ENCODE data around the gene MSMP.
A peak's percentile ranks its signal among the peaks of the same experiment; 100 is the strongest.

MSMP gene

DNA sequence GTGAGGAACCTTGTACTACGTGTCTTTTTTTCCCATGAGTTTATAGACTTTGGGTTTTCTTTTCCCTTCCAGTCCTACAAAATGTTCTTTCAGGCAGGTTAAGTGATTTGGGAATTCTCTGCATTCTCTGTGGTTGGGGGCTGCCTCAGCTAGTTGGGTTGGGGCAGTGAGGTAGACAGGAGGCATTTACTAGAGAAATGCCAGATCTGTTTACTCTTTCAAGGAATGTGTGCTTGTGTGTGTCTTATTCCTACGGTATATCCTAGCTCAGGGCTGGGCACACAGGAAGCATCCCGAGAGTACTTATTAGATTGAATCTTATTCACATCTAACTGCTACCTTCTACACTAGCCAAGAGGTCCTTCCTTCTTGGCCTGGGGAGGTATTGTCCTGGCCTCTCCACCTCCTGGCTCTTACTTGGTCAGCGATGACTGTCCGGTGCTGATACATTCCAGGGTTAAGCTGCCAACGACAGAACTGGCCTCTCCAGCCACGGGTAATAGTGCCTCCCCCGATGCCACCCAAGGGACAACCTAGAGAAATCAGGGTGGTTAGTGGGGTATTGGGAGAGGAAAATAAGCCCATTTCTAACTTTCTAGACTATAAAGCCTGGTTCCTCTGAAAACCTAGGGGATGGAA is 10.1 kb downstream of the MSMP start:
- no peak for DNase-seq (ENCODE audit: low read depth in 2 of 2)

DNA sequence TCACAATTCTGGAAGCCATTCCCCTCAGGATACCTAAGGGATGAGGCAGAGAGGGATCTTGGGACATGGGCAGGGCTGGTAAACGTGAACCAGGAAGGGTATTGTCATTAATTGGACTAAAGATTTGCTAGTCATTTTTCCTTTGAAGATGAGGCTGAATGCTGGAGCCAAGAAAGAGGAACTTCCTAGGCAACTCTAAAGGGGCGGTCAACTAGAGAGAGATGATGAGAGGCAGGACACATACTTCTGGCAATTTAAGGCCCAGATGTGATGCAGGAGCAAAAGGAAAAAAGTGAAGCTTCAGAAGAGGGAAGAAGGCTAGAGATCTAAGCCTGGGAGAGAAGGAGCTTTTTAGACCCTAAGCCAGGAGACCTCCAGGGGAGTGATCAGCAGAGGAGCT is 10.6 kb downstream of the MSMP start:
- no peak for DNase-seq (ENCODE audit: low read depth in 2 of 2)

- no peak for DNase-seq (ENCODE audit: low read depth in 2 of 2)
Observed at GRCh38 chr9:35741740-35742139, 12.3 kb downstream of the MSMP start.

- no peak for DNase-seq (ENCODE audit: low read depth in 2 of 2)
Observed at GRCh38 chr9:35740243-35740642, 13.8 kb downstream of the MSMP start.

DNA sequence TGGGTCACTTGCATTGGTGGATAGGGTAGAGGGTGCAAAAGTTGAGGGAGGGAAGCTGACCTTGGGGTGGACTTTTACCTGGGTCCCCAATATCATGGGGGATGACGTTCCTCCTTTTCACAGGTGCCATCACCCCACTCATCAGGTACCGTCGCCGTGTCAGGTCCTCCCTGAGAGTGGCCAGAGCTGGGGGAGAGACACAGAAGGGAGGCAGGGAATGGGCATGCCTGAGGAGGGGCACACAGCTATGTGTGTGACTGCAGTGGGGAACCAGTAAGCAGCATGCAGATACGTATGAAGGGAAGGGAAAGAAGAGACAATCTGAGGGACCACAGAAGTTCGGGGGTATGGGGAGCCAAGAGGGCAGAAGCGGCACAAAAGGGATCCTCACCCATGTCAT is 15.2 kb downstream of the MSMP start:
- DNase-seq (ENCODE audit: low read depth in 2 of 2) = no peak

DNA sequence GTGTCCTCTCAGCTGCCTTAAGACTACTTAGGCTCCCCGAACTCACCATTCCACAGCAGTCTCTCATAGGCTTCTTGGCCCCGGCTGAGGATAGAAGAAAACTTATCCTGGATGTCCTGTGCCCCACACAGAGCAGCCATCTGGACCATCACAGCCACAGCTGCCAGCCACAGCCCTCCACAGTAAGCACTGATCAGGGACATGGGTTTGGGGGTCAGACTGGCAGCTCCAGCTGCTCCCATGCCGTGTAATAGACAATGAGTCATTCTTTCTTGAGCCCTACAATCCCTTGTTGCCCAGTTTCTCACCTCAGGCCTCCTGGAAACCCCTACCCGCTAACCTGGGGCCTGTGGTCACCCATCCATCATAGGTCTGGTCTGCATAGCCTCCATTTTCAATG is 15.9 kb downstream of the MSMP start:
- DNase-seq (ENCODE audit: low read depth in 2 of 2) = no peak

DNA sequence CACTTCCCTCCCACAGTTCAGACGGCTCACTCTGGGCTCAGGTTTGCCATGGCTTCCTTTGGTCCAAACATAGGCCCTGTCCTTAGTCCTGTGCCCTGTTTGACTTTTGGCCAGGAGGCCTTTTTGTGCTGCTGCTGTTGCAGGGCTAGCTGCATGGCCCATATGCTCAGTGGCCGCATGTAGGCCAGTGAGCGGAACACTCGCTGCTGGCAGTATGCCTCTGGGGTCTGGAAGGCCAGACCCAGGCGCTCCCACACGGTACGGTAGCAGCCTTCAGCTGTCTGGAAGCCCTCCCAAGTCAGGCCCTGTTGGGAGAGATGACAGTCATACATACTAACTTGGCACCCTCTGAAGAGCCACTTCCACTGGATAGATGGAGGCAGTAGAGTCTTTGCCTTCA is 16.9 kb downstream of the MSMP start:
- DNase-seq (ENCODE audit: low read depth in 2 of 2) = no peak

DNA sequence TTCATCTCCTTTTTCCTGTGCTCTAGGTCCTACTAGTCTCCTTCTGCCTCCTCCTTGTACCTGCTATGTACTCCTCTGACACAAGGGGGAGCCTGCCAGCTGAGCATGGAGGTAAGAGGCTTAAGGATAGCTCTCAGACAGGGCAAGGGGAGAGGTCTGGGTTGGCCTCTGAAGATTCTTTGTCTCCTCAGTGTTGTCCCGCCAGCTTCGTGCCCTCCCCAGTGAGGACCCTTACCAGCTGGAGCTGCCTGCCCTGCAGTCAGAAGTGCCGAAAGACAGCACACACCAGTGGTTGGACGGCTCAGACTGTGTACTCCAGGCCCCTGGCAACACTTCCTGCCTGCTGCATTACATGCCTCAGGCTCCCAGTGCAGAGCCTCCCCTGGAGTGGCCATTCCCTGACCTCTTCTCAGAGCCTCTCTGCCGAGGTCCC is 17.9 kb downstream of the MSMP start:
- no peak for DNase-seq (ENCODE audit: low read depth in 2 of 2)

- no peak for DNase-seq (ENCODE audit: low read depth in 2 of 2)
Observed at GRCh38 chr9:35734096-35734495, 20.0 kb downstream of the MSMP start.

- no peak for DNase-seq (ENCODE audit: low read depth in 2 of 2)
Observed at GRCh38 chr9:35732800-35733541, 21.1 kb downstream of the MSMP start.

- peak; percentile 89 to 94 for DNase-seq (ENCODE audit: low read depth in 2 of 2)
Observed at GRCh38 chr9:35732185-35732799, 21.8 kb downstream of the MSMP start, which contains the start of the genes CREB3 and TLN1. TSS of gene CREB3 (plus strand) at chr9:35732666. CDS start at chr9:35732773, 107 bp downstream. TSS of gene TLN1 (minus strand) at chr9:35732195. CDS start at chr9:35725694, 6,501 bp downstream.

GRCh38 chr9:35731415-35732184 is 22.5 kb downstream of the MSMP start:
- DNase-seq (ENCODE audit: low read depth in 2 of 2) = no peak

DNA sequence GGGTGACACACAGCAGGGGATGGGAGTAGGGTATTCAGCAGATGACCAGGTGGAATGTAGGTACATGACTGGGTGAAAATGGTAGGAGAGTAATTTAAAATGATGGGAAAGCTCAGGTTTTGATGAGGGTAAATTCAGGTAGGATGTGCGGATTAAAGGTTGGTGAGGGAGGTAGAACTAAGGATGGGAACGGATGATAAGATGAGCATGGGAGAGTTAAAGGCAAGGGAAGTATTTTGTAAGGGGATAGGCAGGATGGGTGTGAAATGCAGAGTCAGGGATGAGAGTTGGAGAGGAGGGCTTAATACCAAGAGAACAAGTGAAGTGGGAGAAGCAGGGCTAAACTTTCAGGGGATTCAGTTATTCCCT is 23.6 kb downstream of the MSMP start:
- DNase-seq (ENCODE audit: low read depth in 2 of 2) = no peak

- DNase-seq (ENCODE audit: low read depth in 2 of 2) = no peak
Observed at GRCh38 chr9:35729700-35730485, 24.2 kb downstream of the MSMP start.

DNA sequence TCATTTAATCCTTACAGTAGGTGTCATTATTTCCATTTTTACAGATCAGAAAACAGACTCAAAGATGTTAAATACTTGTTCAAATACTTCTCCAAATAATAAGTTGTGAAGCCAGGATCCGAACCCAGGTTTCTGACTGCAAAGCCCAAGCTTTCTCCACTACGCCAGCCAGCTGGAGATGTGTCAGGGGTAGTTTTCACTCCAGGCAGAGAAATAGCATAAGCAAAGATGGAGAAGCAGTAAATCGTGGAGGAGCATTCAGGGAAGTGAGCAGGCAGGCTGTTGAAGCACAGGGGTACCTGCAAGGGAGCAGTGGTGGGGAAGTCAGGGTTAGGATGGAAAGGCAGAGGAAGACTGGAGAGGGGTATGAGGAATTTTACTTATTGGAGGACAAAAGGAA is 25.0 kb downstream of the MSMP start:
- DNase-seq (ENCODE audit: low read depth in 2 of 2) = no peak

- no peak for DNase-seq (ENCODE audit: low read depth in 2 of 2)
Observed at GRCh38 chr9:35728041-35728971, 25.8 kb downstream of the MSMP start.

- no peak for DNase-seq (ENCODE audit: low read depth in 2 of 2)
Observed at GRCh38 chr9:35727676-35728040, 26.4 kb downstream of the MSMP start.

GRCh38 chr9:35726931-35727330 is 27.1 kb downstream of the MSMP start:
- DNase-seq (ENCODE audit: low read depth in 2 of 2) = no peak

- no peak for DNase-seq (ENCODE audit: low read depth in 2 of 2)
Observed at GRCh38 chr9:35725362-35725761, 28.7 kb downstream of the MSMP start.

GRCh38 chr9:35723908-35724307 is 30.2 kb downstream of the MSMP start:
- no peak for DNase-seq (ENCODE audit: low read depth in 2 of 2)
